Activated CD8-positive, alpha-beta memory T cell treated with anti-CD3 and anti-CD28 coated beads for 36 hours (primary cell): ENCODE measurements around the gene RNASE11. TPM values are rescaled to one million over a fixed set of nuclear protein-coding genes. Genes with fewer than 3 reads are reported as not detected.
"Not testable (repeated sequence)": the region's sequence is repeated elsewhere in the genome, so short reads cannot be mapped to it uniquely, and the experiment has no call there.

Source experiments
- CTCF ChIA-PET: fragments of 350-600 bp; sonication (Branson Sonifier 250); formaldehyde crosslinking; loops from one replicate; lab custom pipeline; 2021; ENCODE audit warnings: antibody characterized with exemption; lab: Charles Lee
- POLR2A ChIA-PET: fragments of 350-600 bp; sonication (Branson Sonifier 250); formaldehyde crosslinking; loops from one replicate; lab custom pipeline; 2021; ENCODE audit warnings: antibody characterized with exemption; lab: Charles Lee
- total RNA-seq, 2 experiments: library from RNA; stranded (reverse); gene quantifications; one replicate each; pipeline ENCODE4 v1.2.3, GENCODE V29; 2021

Gene RNASE11
- total RNA-seq, 2 experiments from 2014 or later = not detected

- POLR2A ChIA-PET = no interaction called here
- CTCF ChIA-PET = no interaction called here
Observed at GRCh38 chr14:20603813-20604690, 16.3 kb upstream of the RNASE11 start.

GRCh38 chr14:20602583-20602982, 14.8 kb upstream of the RNASE11 start:
- ChIA-PET POLR2A (no interaction called here), CTCF (no interaction called here)

GRCh38 chr14:20601522-20601921, 13.7 kb upstream of the RNASE11 start:
- POLR2A ChIA-PET = no interaction called here
- CTCF ChIA-PET = no interaction called here

- CTCF ChIA-PET = interaction anchor here (1.1 to 1.6 kb wide), 2 partner anchors 12 to 110 kb away, joined by 3 to 5 read pairs; no protein-coding TSS in a partner anchor
- POLR2A ChIA-PET = no interaction called here
Observed at GRCh38 chr14:20597108-20597507, 9.3 kb upstream of the RNASE11 start.

- CTCF ChIA-PET, POLR2A ChIA-PET: not testable (repeated sequence)
Observed at GRCh38 chr14:20595726-20596125, 7.9 kb upstream of the RNASE11 start.

DNA sequence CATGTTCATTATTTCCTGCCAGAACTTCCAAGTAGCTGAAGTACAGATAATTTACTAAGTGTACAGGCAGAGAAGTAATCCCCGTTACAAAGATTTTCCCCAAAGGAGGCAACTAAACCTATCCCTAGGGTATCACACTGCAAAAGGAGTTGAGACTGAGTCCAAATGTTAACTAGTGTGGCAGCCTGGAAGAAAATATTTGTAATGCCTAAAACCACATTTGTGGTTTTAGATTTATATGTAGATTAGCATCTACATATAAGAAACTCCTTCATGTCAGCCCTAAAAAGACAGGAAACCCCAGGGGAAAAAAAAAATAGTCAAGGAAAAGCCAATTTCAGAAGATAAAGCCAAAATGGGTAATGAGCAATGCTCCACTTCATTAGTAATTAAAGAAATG, 4.8 kb upstream of the RNASE11 start:
- POLR2A ChIA-PET = no interaction called here
- CTCF ChIA-PET = no interaction called here

DNA sequence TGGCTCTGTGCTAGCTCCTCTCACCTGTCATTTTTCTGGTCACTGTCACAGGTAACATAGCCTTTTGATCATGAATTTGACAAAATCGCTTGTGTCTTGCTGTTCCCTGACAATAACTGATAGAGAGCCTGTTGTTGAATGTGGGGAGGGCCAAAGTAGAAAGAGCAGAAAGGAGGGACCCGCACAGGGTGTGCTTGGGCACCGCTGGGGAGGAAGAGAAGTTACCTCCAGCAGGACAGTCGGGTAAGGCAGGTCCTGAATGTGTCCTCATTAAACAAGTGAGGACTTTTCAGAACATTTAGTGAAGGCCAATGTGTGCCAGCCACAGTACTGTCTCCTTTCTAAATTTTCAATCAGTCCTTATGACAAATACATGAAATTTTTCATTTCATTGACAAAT, 3.4 kb upstream of the RNASE11 start, which contains the start of gene RNASE12:
TSS of gene RNASE12 (minus strand) at position 142 of the 400 bp plus-strand sequence. CDS start 653 bp downstream, outside the sequence.
- CTCF ChIA-PET = no interaction called here
- POLR2A ChIA-PET = no interaction called here

DNA sequence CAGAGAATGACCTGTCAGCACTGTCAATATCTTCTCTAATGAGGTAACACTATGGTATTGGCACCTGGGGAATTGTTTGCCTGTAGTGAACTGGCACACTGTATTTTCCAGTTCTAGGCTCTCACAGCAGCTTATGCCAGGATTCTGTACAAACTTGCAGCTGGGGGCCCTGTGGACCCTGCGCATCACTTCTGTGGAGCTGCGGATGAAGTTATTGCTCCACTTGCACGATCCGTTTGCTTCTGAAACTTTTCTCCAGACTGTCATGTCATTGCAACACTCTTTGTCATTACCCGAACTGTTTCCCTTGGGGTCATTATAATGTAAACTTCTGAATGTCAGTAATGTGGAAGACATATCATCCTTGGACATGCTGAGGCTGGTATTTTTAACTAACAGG, 3.9 kb downstream of the RNASE11 start:
- ChIA-PET POLR2A (no interaction called here), CTCF (no interaction called here)

GRCh38 chr14:20583142-20583541, 4.7 kb downstream of the RNASE11 start:
- POLR2A ChIA-PET = no interaction called here
- CTCF ChIA-PET = no interaction called here

DNA sequence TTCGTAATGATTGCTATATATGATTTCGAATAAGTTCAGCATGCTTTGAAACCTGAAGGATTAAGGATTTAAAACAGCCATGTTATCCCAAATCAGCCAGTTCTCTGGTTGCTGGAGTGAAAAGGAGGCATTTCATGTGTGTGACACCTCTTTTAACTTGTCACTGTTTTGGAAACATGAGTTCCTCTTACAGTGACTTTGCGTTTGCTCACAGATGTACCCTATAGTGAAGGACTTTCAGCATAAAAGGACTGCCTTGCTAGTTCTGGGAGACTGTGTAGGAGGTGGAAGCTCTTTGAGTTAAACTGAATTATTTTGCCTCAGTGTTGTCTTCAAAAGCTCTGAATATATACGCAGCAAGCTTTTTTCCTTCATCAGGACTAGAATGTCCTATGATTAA, 7.6 kb downstream of the RNASE11 start:
- ChIA-PET POLR2A (no interaction called here), CTCF (no interaction called here)

- ChIA-PET CTCF (no interaction called here), POLR2A (no interaction called here)
Observed at GRCh38 chr14:20578784-20579502, 8.9 kb downstream of the RNASE11 start.

GRCh38 chr14:20578325-20578724, 9.5 kb downstream of the RNASE11 start:
- CTCF ChIA-PET = no interaction called here

DNA sequence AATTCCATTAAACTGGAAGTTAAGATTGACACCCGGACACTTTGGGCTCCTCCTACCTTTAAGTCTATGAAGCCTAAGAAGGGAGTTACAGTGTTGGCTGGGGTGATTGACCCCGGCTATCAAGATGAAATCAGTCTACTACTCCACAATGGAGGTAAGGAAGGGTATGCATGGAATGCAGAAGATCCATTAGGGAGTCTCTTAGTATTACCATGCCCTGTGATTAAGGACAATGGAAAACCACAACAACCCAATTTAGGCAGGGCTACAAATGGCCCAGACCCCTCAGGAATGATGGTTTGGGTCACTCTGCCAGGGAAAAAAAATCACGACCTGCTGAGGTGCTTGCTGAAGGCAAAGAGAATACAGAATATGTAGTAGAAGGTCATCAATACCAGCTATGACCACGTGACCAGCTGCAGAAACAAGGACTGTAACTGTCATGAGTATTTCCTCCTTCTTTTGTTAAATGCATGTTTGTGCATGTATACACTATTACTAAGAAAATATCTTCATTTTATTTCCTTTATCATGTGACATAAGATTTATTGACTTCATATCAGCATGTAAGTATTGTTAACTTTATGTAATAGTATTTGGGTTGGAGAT, 15.3 kb downstream of the RNASE11 start:
- CTCF ChIA-PET, POLR2A ChIA-PET: not testable (repeated sequence)

More at GRCh38 chr14:20578325-20578724, 9.5 kb downstream of the RNASE11 start:
- POLR2A ChIA-PET = no interaction called here

- CTCF ChIA-PET, POLR2A ChIA-PET: not testable (repeated sequence)
Observed at GRCh38 chr14:20570720-20571119, 17.1 kb downstream of the RNASE11 start.

- CTCF ChIA-PET, POLR2A ChIA-PET: not testable (repeated sequence)
Observed at GRCh38 chr14:20569865-20570264, 17.9 kb downstream of the RNASE11 start.

DNA sequence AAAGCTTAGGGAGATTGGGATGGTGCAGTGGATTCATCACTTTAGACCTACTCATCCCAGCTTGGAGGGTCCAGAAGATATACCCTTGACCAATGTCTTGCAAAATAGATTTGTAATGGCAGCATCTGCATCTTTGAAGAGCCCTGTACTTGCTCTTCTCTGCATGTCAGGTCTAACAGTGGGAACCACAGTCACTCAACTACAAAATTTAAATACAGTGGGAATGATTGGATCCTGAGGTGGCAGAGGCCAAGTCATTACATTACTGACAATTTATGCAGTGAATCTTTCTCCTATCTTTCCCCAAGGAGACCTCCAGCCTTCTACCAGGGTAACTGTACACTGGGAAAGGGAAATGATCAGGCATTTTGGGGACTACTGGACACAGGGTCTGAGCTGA, 18.7 kb downstream of the RNASE11 start:
- POLR2A ChIA-PET = no interaction called here
- CTCF ChIA-PET = no interaction called here

- ChIA-PET POLR2A (no interaction called here), CTCF (no interaction called here)
Observed at GRCh38 chr14:20568393-20568792, 19.4 kb downstream of the RNASE11 start.

DNA sequence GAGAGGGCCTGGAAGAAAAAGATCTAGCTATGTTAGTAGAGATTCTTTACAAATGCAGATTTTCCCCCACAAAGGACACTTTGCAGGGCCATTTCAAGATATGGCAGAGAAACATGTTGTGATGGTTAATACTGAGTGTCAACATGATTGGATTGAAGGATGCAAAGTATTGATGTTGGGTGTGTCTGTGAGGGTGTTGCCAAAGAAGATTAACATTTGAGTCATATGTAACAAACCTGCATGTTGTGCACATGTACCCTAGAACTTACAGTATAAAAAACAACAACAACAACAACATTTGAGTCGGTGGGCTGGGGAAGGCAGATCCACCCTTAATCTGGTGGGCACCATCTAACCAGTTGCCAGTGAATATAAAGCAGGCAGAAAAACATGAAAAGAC, 20.6 kb downstream of the RNASE11 start:
- POLR2A ChIA-PET, CTCF ChIA-PET: not testable (repeated sequence)

DNA sequence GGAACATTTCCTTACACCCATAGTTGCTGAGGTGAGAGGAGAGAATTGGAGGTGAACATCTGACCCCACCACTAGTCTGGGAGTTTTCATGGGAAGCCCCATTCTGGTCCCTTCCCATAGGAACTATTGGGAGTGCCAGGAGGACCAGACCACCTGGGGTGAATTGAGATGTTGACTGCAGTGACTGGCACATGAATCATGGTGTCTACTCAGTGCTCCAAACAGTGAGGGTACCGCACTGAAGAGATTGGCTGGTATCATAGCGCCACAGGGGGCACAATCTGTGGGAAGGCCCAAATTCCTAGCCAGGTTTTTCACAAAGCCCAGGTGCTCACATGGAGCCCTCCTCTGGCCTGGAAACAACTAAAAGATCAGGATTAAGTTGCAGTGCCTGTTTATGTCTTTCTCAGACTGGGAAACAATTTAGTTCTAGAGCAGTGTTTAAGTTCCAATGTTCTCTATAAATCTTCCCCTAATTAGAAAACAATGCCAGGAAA, 23.3 kb downstream of the RNASE11 start:
- POLR2A ChIA-PET = no interaction called here

GRCh38 chr14:20563971-20564370, 23.8 kb downstream of the RNASE11 start:
- CTCF ChIA-PET = no interaction called here
- POLR2A ChIA-PET = no interaction called here

More for the DNA sequence above, 23.3 kb downstream of the RNASE11 start:
- CTCF ChIA-PET = no interaction called here
